Pancreas (tissue), 10 donors: ENCODE results near the gene TENT5C. TPM values are rescaled to one million over a fixed set of nuclear protein-coding genes. Genes with fewer than 3 reads are reported as not detected.

ENCODE experiments used
- ATAC-seq, 4 donors: fragments of 200-7000 bp; cut with Tn5 transposase; one replicate each; pipeline versions ENCODE4 v1.8.0 to v1.9.1; 2020; ENCODE audit warnings: mild to moderate bottlenecking in 4 of 4, moderate library complexity in 4 of 4
- DNase-seq, 6 donors: peaks; one replicate each; pipeline ENCODE4 v3.0.0-alpha.2; 2020
- FAIRE-seq: peaks from 2 replicates; lab custom pipeline; 2012; peaks lifted over from hg19 to GRCh38; lab: Jason Lieb, UNC
- H3K27ac ChIP-seq, 4 donors: fragments of 200-600 bp; sonication (generic); 1 replicate in 3 of 4; 2 replicates in 1 of 4; pipeline versions ENCODE4 v1.5.0 to v1.8.0; 2020
- H3K27me3 ChIP-seq, 4 donors: fragments of 200-600 bp; one replicate each; pipeline ENCODE4 v1.8.0; 2021
- H3K36me3 ChIP-seq, 3 donors: fragments of 200-600 bp; sonication (generic) in 1 of 3; one replicate each; pipeline versions ENCODE4 v1.5.0 to v1.8.0; 2020 to 2021
- H3K4me1 ChIP-seq, 3 donors: fragments of 200-600 bp; one replicate each; pipeline ENCODE4 v1.8.0; 2021
- H3K4me3 ChIP-seq, 4 donors: fragments of 200-600 bp; sonication (generic) in 2 of 4; one replicate each; pipeline versions ENCODE4 v1.5.0 to v1.8.0; 2020 to 2021
- H3K9me3 ChIP-seq, 4 donors: fragments of 200-600 bp; one replicate each; pipeline ENCODE4 v1.8.0; 2021
- WGBS, 2 donors: extraction: QIAGEN DNeasy Blood & Tissue Kit; methylation state at CpG; one replicate each; pipeline ENCODE4 v1.1.7; 2013; 5-methylcytosine and 5-hydroxymethylcytosine counted together
- intact Hi-C, 3 donors: fragments of 100-400 bp; cut with DNase I; formaldehyde crosslinking; loops; one replicate each; pipeline versions ENCODE4 v1.11.1 to v1.14.2; 2022
- polyA plus RNA-seq, 2 donors: library from polyadenylated mRNA; stranded (reverse); fragments of 200-250 nt; gene quantifications; one replicate each; pipeline ENCODE4 v1.2.3, GENCODE V29; 2013
- total RNA-seq, 6 donors: library from RNA; stranded (reverse); fragmentation: NEBNext Ultra II Directional in 4 of 6; extraction: Animal tissue kit (Norgen Biotek cat#: 25700) in 4 of 6; gene quantifications; one replicate each; pipeline versions ENCODE4 v1.2.1 to v1.2.4, GENCODE V29; 2021 to 2023
- TF ChIP-seq, protein P1 (sequence below), 4 donors: fragments of 200-600 bp; sonication (generic) in 3 of 4; IDR thresholded peaks; one replicate each; pipeline versions ENCODE4 v1.5.0 to v1.8.0; 2021; ENCODE audit warnings: antibody characterized with exemption in 4 of 4
- donor health status: healthy with polysubstance abuse.
- donor health status: DM: no; HTN: no; CAD: no; lungs with moderate emphysema.
- donor health status: DM: no; HTN: no; CAD: no.
- donor health status: control.
- donor health status: control.
- donor health status: Bipolar disorder and iron deficiency.
- donor health status: DM: yes; HTN: yes; CAD: no.
- donor health status: DM: no; HTN: no; CAD: no.
- donor health status: DM: no; HTN: no; CAD: no.
- donor health status: DM: yes; HTN: yes; CAD: no.

The TENT5C gene
- total and polyA plus RNA-seq, 8 donors, result 6.7 to 68.1 (median 31.5) TPM

DNA sequence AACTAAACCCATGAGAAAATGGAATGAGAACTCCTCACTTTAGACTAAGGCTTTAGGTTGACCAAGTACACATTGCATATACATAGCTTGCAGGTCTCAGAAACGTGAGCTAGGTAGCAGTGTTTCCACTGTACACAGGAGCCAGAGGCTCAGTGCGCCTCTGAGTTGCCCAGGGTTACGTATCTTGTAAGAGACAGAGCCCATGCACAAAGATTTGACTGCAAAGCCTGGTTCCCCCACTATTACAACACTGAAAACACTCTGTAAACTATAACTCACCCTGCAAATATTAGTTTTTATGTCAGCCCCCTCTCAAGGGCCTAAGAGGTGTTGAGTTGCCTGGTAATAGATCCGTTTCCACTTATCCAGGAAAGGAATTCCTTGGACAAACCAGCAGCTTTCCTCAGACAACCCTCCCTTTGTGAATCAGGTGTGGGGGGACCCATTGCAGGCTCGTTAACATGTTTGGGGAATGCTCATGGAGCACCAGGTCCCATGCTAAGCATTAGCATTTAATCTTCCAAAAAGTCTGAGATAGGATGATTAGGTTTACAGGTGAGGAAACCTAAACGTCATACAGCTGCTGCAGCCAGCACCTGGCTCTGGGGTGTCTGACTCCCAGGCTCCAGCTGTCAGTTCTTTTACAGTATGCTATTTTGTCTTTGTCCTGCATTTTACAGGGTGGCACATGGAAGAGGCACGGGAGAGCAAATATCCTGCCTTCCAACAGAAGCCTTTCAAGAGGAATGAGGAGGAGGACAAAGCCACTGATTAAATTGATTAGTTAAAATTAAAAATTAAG, 25.7 kb downstream of the TENT5C start:
- H3K9me3 ChIP-seq, result no peaks in the 10 kb centered on the region
- peak overlapping the region; percentile 63 to 83 (median 70) for H3K27ac ChIP-seq
- FAIRE-seq (no peak), ATAC-seq (peak; percentile 26 to 43 (median 29)), DNase-seq (peak in 2 of 6 donors; percentile 46 to 58)
- peaks cover 53 to 57% (median 56%) of the 10 kb centered on the region in 3 donors for H3K4me1 ChIP-seq
- H3K27me3 ChIP-seq, result no peaks in the 10 kb centered on the region
- H3K36me3 ChIP-seq, result no peaks in the 10 kb centered on the region
- H3K4me3 ChIP-seq, result no peak overlapping the region
- TF ChIP-seq, protein P1, sequence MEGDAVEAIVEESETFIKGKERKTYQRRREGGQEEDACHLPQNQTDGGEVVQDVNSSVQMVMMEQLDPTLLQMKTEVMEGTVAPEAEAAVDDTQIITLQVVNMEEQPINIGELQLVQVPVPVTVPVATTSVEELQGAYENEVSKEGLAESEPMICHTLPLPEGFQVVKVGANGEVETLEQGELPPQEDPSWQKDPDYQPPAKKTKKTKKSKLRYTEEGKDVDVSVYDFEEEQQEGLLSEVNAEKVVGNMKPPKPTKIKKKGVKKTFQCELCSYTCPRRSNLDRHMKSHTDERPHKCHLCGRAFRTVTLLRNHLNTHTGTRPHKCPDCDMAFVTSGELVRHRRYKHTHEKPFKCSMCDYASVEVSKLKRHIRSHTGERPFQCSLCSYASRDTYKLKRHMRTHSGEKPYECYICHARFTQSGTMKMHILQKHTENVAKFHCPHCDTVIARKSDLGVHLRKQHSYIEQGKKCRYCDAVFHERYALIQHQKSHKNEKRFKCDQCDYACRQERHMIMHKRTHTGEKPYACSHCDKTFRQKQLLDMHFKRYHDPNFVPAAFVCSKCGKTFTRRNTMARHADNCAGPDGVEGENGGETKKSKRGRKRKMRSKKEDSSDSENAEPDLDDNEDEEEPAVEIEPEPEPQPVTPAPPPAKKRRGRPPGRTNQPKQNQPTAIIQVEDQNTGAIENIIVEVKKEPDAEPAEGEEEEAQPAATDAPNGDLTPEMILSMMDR (IDR thresholded peaks at IDR 0.05), result no peak
- WGBS, 2 donors, result 24 to 31% methylated on average over 7 of the region's 7 CpGs
- intact Hi-C loops, result no loop called here

DNA sequence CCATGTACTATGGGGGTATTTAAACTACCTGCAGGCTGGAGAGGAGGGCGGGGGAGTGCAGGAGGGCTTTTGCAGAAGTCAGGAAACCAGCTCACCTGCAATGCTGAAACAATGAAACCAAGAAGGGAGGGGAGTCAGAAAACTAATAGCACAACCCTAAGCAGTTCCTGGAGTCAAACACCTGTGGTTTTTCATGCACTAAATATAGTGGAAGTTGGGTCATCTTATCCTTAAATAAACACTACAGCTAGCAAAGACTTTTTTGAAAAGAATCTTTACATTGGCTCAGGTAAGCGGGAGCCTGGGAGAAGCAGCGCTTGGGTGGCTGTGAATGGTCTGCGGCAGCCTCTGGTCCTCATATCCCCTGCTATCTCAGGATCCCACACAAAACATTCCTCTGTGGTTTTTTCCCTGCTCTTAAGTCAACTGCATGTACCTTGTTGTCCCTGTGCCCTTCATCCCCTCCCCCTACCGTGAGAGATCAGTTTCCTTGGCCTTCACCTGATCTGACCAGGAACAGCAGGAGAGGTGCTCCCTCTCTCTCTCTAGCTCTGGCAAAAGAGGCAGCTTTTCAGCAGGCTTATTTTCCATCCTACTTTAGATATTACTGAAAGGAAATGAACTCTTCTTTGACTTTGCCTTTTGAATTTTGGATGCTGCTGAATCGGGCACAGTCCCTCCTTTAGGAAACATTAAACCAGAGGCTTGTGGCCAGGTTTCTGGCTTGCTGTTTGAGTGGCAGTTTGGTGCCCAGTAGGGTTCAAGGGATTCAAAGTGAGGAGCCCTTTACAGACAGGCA, 26.6 kb downstream of the TENT5C start:
- FAIRE-seq, result no peak
- H3K27ac ChIP-seq, result peak overlapping the region; percentile 63 to 83 (median 70)

DNA sequence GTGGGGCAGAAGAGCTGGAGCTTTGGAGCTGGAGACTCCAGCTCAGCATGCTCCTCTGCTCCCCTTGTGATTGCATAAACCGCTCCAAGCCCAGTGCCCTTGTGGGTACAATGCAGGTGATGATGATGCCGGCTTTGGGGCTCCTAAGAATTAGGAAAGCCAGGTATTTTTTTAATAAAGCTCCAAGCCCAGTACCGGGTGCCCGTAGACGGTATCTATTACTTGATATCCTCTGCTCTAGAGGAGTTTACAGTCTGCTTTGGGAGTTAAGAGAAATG, 27.2 kb downstream of the TENT5C start:
- 35 to 39% methylated on average over 5 of the region's 5 CpGs for WGBS, 2 donors
- H3K27me3 ChIP-seq, result no peaks in the 10 kb centered on the region
- peak overlapping the region in 3 of 4 donors; percentile 63 to 83 (median 66) for H3K27ac ChIP-seq
- H3K36me3 ChIP-seq, result no peaks in the 10 kb centered on the region
- intact Hi-C loops, result no loop called here
- H3K9me3 ChIP-seq, result no peaks in the 10 kb centered on the region
- TF ChIP-seq, protein P1 (IDR thresholded peaks at IDR 0.05), result no peak
- FAIRE-seq, result no peak
- peak overlapping the region in 1 of 4 donors; percentile 10 for H3K4me3 ChIP-seq
- H3K4me1 ChIP-seq, result peaks cover 43 to 44% (median 44%) of the 10 kb centered on the region in 3 donors
- DNase-seq, result peak in 1 of 6 donors; percentile 22
- ATAC-seq, result no peak

More for the DNA sequence above, 26.6 kb downstream of the TENT5C start:
- DNase-seq (peak in 3 of 6 donors; percentile 57 to 78 (median 69)), ATAC-seq (peak; percentile 64 to 70 (median 68))
- H3K9me3 ChIP-seq, result no peaks in the 10 kb centered on the region
- H3K27me3 ChIP-seq, result no peaks in the 10 kb centered on the region
- H3K4me1 ChIP-seq, result peaks cover 48 to 49% (median 48%) of the 10 kb centered on the region in 3 donors
- intact Hi-C loops, result no loop called here
- peak overlapping the region in 1 of 4 donors; percentile 10 for H3K4me3 ChIP-seq
- H3K36me3 ChIP-seq, result no peaks in the 10 kb centered on the region
- TF ChIP-seq, protein P1 (IDR thresholded peaks at IDR 0.05), result no peak
- WGBS, 2 donors, result 25 to 29% methylated on average over 6 of the region's 6 CpGs

DNA sequence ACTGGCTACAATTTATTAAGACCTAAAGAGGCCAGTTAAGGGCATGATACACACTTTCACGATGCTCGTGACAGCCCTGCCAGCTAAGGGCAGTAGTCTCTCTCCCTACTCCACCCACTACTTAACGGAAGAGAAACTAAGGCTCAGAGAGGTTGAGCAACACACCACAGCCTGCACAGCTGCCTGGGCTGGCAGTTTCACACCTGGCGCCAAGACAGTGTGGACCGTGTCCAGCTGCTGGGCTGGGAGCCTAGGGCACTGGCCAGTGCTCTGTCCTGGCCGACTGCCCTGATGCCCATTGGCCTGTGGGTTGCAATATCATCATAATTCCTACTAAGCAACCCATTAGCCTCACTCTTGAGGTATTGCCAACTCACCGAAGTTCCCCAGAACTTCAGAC, 27.6 kb downstream of the TENT5C start:
- TF ChIP-seq, protein P1 (IDR thresholded peaks at IDR 0.05), result no peak
- peak overlapping the region in 1 of 4 donors; percentile 10 for H3K4me3 ChIP-seq
- H3K9me3 ChIP-seq, result no peaks in the 10 kb centered on the region
- ATAC-seq, result peak; percentile 16 to 28 (median 21)
- H3K36me3 ChIP-seq, result no peaks in the 10 kb centered on the region
- peaks cover 38 to 41% (median 40%) of the 10 kb centered on the region in 3 donors for H3K4me1 ChIP-seq
- no peak for FAIRE-seq
- DNase-seq, result peak in 3 of 6 donors; percentile 53 to 75 (median 72)
- H3K27ac ChIP-seq, result peak overlapping the region in 2 of 4 donors; percentile 63 to 83
- intact Hi-C loops, result no loop called here
- H3K27me3 ChIP-seq, result no peaks in the 10 kb centered on the region
- 32 to 43% methylated on average over 7 of the region's 7 CpGs for WGBS, 2 donors
